ENCODE results near the gene TMEM59L. TPM values are rescaled to one million over a fixed set of nuclear protein-coding genes. Genes with fewer than 3 reads are reported as not detected.

The TMEM59L gene
- total and polyA plus RNA-seq, 2 of the 13 experiments (the other 11 are each of a cell fraction or from before 2014, with no cell fraction given): 0.97 to 5.5 TPM

- TF ChIP-seq SKIL (CRISPR knock-in tag; IDR thresholded peaks at IDR 0.05; ENCODE audit: borderline replicate concordance): no peak
- TF ChIP-seq ZNF20 (CRISPR knock-in tag; IDR thresholded peaks at IDR 0.05): no peak
- peak; percentile 64 for TF ChIP-seq ZNF543 (CRISPR knock-in tag; IDR thresholded peaks at IDR 0.05)
- TF ChIP-seq ZBTB25 (CRISPR knock-in tag; IDR thresholded peaks at IDR 0.05): peak; percentile 81
- TF ChIP-seq THRA (CRISPR knock-in tag; IDR thresholded peaks at IDR 0.05; ENCODE audit: borderline replicate concordance): peak; percentile 80; the same call in 1 of the 2 replicates
- 0 out of 2 replicates have a peak, but pooled peaks have one; percentile 35 for TF ChIP-seq RCOR2 (CRISPR knock-in tag; IDR thresholded peaks at IDR 0.05)
- TF ChIP-seq ZNF207 (IDR thresholded peaks at IDR 0.05; ENCODE audit: borderline replicate concordance): no peak
- TF ChIP-seq ZNF430 (CRISPR knock-in tag; IDR thresholded peaks at IDR 0.05): no peak; the same call in 1 of the 2 replicates
- no peak; the same call in 1 of the 2 replicates for TF ChIP-seq IRF9 (CRISPR knock-in tag; IDR thresholded peaks at IDR 0.05; ENCODE audit: borderline replicate concordance)
- peak; percentile 25; the same call in 1 of the 2 replicates for TF ChIP-seq ZNF782 (CRISPR knock-in tag; IDR thresholded peaks at IDR 0.05; ENCODE audit: borderline replicate concordance)
- no peak for TF ChIP-seq ZXDC (CRISPR knock-in tag; IDR thresholded peaks at IDR 0.05)
- TF ChIP-seq SYNCRIP (IDR thresholded peaks at IDR 0.05; ENCODE audit: insufficient read depth, low read depth, low read length): no peak
- TF ChIP-seq ZUFSP (CRISPR knock-in tag; IDR thresholded peaks at IDR 0.05; ENCODE audit: borderline replicate concordance): no peak
- no peak for TF ChIP-seq CBX2 (IDR thresholded peaks at IDR 0.05; ENCODE audit: low read depth, low read length)
- no peak for TF ChIP-seq CBX2 (CRISPR knock-in tag; IDR thresholded peaks at IDR 0.05; ENCODE audit: low read depth)
- 0 out of 2 replicates have a peak, but pooled peaks have one; percentile 38 for TF ChIP-seq ZNF607 (CRISPR knock-in tag; IDR thresholded peaks at IDR 0.05; ENCODE audit: borderline replicate concordance)
Observed at GRCh38 chr19:18588611-18589379, 23.9 kb upstream of the TMEM59L start, which contains the start of gene REX1BD (continued).
